ENCODE data around the gene CAMTA1.

Gene CAMTA1

GRCh38 chr1:6779089-6779805 lies 6.0 kb upstream of the CAMTA1 start:
- no peaks in the 10 kb centered on the region for H3K27me3 ChIP-seq (ENCODE audit: control insufficient read depth, insufficient read depth, low read length, poor library complexity, severe bottlenecking)
- 86 to 89% methylated on average over 7 of the region's 7 CpGs for WGBS, 2 experiments
- no peaks in the 10 kb centered on the region for H3K9me3 ChIP-seq (ENCODE audit: control insufficient read depth, low read length)
- no peak overlapping the region for H3K4me3 ChIP-seq (ENCODE audit: insufficient read depth, low read depth, low read length)
- H3K36me3 ChIP-seq (ENCODE audit: control insufficient read depth, insufficient read depth, low read length): no peaks in the 10 kb centered on the region
- peaks cover 6% of the 10 kb centered on the region for H3K4me1 ChIP-seq (ENCODE audit: control insufficient read depth, insufficient read depth, low read length)
- H3K27ac ChIP-seq (ENCODE audit: insufficient read depth, low read depth, low read length, poor library complexity, severe bottlenecking): no peak overlapping the region

GRCh38 chr1:6782151-6782550 lies 3.1 kb upstream of the CAMTA1 start:
- Histone ChIP-seq H3K4me3 (ENCODE audit: insufficient read depth, low read depth, low read length) (no peak overlapping the region), H3K36me3 (ENCODE audit: control insufficient read depth, insufficient read depth, low read length) (no peaks in the 10 kb centered on the region), H3K9me3 (ENCODE audit: control insufficient read depth, low read length) (no peaks in the 10 kb centered on the region), H3K4me1 (ENCODE audit: control insufficient read depth, insufficient read depth, low read length) (peaks cover 6% of the 10 kb centered on the region), H3K27me3 (ENCODE audit: control insufficient read depth, insufficient read depth, low read length, poor library complexity, severe bottlenecking) (no peaks in the 10 kb centered on the region), H3K27ac (ENCODE audit: insufficient read depth, low read depth, low read length, poor library complexity, severe bottlenecking) (no peak overlapping the region)
- 95% methylated on average over 6 of the region's 6 CpGs for WGBS, 2 experiments

- Histone ChIP-seq H3K4me3 (ENCODE audit: insufficient read depth, low read depth, low read length) (peak overlapping the region; percentile 91), H3K36me3 (ENCODE audit: control insufficient read depth, insufficient read depth, low read length) (no peaks in the 10 kb centered on the region), H3K9me3 (ENCODE audit: control insufficient read depth, low read length) (no peaks in the 10 kb centered on the region), H3K27me3 (ENCODE audit: control insufficient read depth, insufficient read depth, low read length, poor library complexity, severe bottlenecking) (no peaks in the 10 kb centered on the region), H3K4me1 (ENCODE audit: control insufficient read depth, insufficient read depth, low read length) (peaks cover 11% of the 10 kb centered on the region), H3K27ac (ENCODE audit: insufficient read depth, low read depth, low read length, poor library complexity, severe bottlenecking) (no peak overlapping the region)
- 94 to 97% methylated on average over 4 of the region's 4 CpGs for WGBS, 2 experiments
These were observed 2.0 kb upstream of the CAMTA1 start for GRCh38 chr1:6783221-6783620.

GRCh38 chr1:6783936-6784559 lies 1.2 kb upstream of the CAMTA1 start:
- Histone ChIP-seq H3K27me3 (ENCODE audit: control insufficient read depth, insufficient read depth, low read length, poor library complexity, severe bottlenecking) (no peaks in the 10 kb centered on the region), H3K9me3 (ENCODE audit: control insufficient read depth, low read length) (no peaks in the 10 kb centered on the region), H3K36me3 (ENCODE audit: control insufficient read depth, insufficient read depth, low read length) (no peaks in the 10 kb centered on the region), H3K27ac (ENCODE audit: insufficient read depth, low read depth, low read length, poor library complexity, severe bottlenecking) (peak overlapping the region; percentile 98), H3K4me1 (ENCODE audit: control insufficient read depth, insufficient read depth, low read length) (peaks cover 13% of the 10 kb centered on the region), H3K4me3 (ENCODE audit: insufficient read depth, low read depth, low read length) (peak overlapping the region; percentile 91)
- 1% methylated on average over 40 of the region's 40 CpGs for WGBS, 2 experiments

- no peaks in the 10 kb centered on the region for H3K36me3 ChIP-seq (ENCODE audit: control insufficient read depth, insufficient read depth, low read length)
- no peaks in the 10 kb centered on the region for H3K9me3 ChIP-seq (ENCODE audit: control insufficient read depth, low read length)
- no peaks in the 10 kb centered on the region for H3K27me3 ChIP-seq (ENCODE audit: control insufficient read depth, insufficient read depth, low read length, poor library complexity, severe bottlenecking)
- 0% methylated on average over 79 of the region's 79 CpGs for WGBS, 2 experiments
- peak overlapping the region; percentile 91 for H3K4me3 ChIP-seq (ENCODE audit: insufficient read depth, low read depth, low read length)
- peak overlapping the region; percentile 98 for H3K27ac ChIP-seq (ENCODE audit: insufficient read depth, low read depth, low read length, poor library complexity, severe bottlenecking)
- peaks cover 13% of the 10 kb centered on the region for H3K4me1 ChIP-seq (ENCODE audit: control insufficient read depth, insufficient read depth, low read length)
These were observed 515 bp upstream of the CAMTA1 start for GRCh38 chr1:6784560-6785317.

- 1% methylated on average over 78 of the region's 78 CpGs for WGBS, 2 experiments
- Histone ChIP-seq H3K27me3 (ENCODE audit: control insufficient read depth, insufficient read depth, low read length, poor library complexity, severe bottlenecking) (no peaks in the 10 kb centered on the region), H3K4me3 (ENCODE audit: insufficient read depth, low read depth, low read length) (peak overlapping the region; percentile 90), H3K9me3 (ENCODE audit: control insufficient read depth, low read length) (no peaks in the 10 kb centered on the region), H3K36me3 (ENCODE audit: control insufficient read depth, insufficient read depth, low read length) (no peaks in the 10 kb centered on the region), H3K27ac (ENCODE audit: insufficient read depth, low read depth, low read length, poor library complexity, severe bottlenecking) (no peak overlapping the region), H3K4me1 (ENCODE audit: control insufficient read depth, insufficient read depth, low read length) (peaks cover 17% of the 10 kb centered on the region)
These were observed 663 bp downstream of the CAMTA1 start for GRCh38 chr1:6785728-6786505.

- H3K27me3 ChIP-seq (ENCODE audit: control insufficient read depth, insufficient read depth, low read length, poor library complexity, severe bottlenecking): no peaks in the 10 kb centered on the region
- H3K9me3 ChIP-seq (ENCODE audit: control insufficient read depth, low read length): no peaks in the 10 kb centered on the region
- no peak overlapping the region for H3K4me3 ChIP-seq (ENCODE audit: insufficient read depth, low read depth, low read length)
- H3K27ac ChIP-seq (ENCODE audit: insufficient read depth, low read depth, low read length, poor library complexity, severe bottlenecking): no peak overlapping the region
- H3K36me3 ChIP-seq (ENCODE audit: control insufficient read depth, insufficient read depth, low read length): no peaks in the 10 kb centered on the region
- peaks cover 11% of the 10 kb centered on the region for H3K4me1 ChIP-seq (ENCODE audit: control insufficient read depth, insufficient read depth, low read length)
- WGBS, 2 experiments: 95% methylated on average over 2 of the region's 2 CpGs
These were observed 3.7 kb downstream of the CAMTA1 start for GRCh38 chr1:6788946-6789345.

- Histone ChIP-seq H3K27ac (ENCODE audit: insufficient read depth, low read depth, low read length, poor library complexity, severe bottlenecking) (no peak overlapping the region), H3K4me1 (ENCODE audit: control insufficient read depth, insufficient read depth, low read length) (peaks cover 11% of the 10 kb centered on the region), H3K36me3 (ENCODE audit: control insufficient read depth, insufficient read depth, low read length) (no peaks in the 10 kb centered on the region), H3K27me3 (ENCODE audit: control insufficient read depth, insufficient read depth, low read length, poor library complexity, severe bottlenecking) (no peaks in the 10 kb centered on the region), H3K9me3 (ENCODE audit: control insufficient read depth, low read length) (no peaks in the 10 kb centered on the region), H3K4me3 (ENCODE audit: insufficient read depth, low read depth, low read length) (no peak overlapping the region)
- WGBS, 2 experiments: 87 to 94% methylated on average over 2 of the region's 2 CpGs
These were observed 4.9 kb downstream of the CAMTA1 start for GRCh38 chr1:6790146-6790545.

- H3K4me1 ChIP-seq (ENCODE audit: control insufficient read depth, insufficient read depth, low read length): peaks cover 7% of the 10 kb centered on the region
- WGBS, 2 experiments: 95 to 97% methylated on average over 2 of the region's 2 CpGs
- H3K9me3 ChIP-seq (ENCODE audit: control insufficient read depth, low read length): no peaks in the 10 kb centered on the region
- no peak overlapping the region for H3K4me3 ChIP-seq (ENCODE audit: insufficient read depth, low read depth, low read length)
- no peak overlapping the region for H3K27ac ChIP-seq (ENCODE audit: insufficient read depth, low read depth, low read length, poor library complexity, severe bottlenecking)
- H3K27me3 ChIP-seq (ENCODE audit: control insufficient read depth, insufficient read depth, low read length, poor library complexity, severe bottlenecking): no peaks in the 10 kb centered on the region
- no peaks in the 10 kb centered on the region for H3K36me3 ChIP-seq (ENCODE audit: control insufficient read depth, insufficient read depth, low read length)
These were observed 8.9 kb downstream of the CAMTA1 start for GRCh38 chr1:6794164-6794563.

GRCh38 chr1:6795203-6795602 lies 9.9 kb downstream of the CAMTA1 start:
- Histone ChIP-seq H3K27me3 (ENCODE audit: control insufficient read depth, insufficient read depth, low read length, poor library complexity, severe bottlenecking) (no peaks in the 10 kb centered on the region), H3K9me3 (ENCODE audit: control insufficient read depth, low read length) (no peaks in the 10 kb centered on the region), H3K36me3 (ENCODE audit: control insufficient read depth, insufficient read depth, low read length) (no peaks in the 10 kb centered on the region), H3K27ac (ENCODE audit: insufficient read depth, low read depth, low read length, poor library complexity, severe bottlenecking) (no peak overlapping the region), H3K4me3 (ENCODE audit: insufficient read depth, low read depth, low read length) (no peak overlapping the region), H3K4me1 (ENCODE audit: control insufficient read depth, insufficient read depth, low read length) (peaks cover 5% of the 10 kb centered on the region)
- 96% methylated on average over 3 to 4 of the region's 4 CpGs for WGBS, 2 experiments
